ENCODE measurements around the gene STAT3.

DNA sequence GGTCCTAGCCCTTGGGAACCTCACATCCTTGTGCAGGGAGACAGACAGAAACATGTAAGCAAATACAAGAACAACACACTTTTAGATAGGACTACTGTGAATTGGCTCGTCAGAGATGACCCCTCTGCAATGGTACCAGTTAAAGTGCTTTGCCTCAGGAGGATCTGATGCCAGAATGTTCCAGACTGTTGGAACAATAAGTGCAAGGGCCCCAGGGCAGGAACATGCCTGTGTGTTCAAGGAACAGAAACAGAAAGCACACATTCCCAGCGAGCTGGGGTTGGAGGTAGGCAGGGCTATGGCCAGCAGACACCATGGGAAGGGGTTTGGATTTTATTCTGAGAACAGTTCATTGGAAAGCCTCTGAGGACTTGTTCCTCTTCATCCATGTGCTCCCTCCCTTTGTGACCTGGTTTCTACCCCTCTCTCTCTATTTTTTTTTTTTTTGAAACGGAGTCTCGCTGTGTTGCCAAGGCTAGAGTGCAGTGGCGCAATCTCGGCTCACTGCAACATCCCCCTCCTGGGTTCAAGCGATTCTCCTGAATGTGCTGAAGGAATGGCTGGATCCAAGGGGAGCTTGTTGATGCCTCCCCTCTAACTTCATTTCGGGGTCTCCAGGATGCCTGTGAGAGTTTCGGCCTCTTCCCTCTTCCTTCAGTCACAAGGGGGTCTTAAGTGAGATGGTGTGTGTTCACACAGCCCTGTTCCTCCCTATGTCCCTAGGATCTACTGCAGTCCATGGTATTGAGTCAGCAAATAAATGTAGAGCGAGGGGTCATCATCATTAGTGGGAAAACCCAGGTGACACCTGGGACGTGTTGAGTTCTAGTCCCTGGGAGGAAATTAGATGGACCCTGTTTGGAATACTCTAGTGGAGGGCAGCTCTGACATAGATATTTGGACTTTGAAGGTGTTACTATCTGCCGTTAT is 93.5 kb downstream of the STAT3 start:
- TF ChIP-seq, protein P1, sequence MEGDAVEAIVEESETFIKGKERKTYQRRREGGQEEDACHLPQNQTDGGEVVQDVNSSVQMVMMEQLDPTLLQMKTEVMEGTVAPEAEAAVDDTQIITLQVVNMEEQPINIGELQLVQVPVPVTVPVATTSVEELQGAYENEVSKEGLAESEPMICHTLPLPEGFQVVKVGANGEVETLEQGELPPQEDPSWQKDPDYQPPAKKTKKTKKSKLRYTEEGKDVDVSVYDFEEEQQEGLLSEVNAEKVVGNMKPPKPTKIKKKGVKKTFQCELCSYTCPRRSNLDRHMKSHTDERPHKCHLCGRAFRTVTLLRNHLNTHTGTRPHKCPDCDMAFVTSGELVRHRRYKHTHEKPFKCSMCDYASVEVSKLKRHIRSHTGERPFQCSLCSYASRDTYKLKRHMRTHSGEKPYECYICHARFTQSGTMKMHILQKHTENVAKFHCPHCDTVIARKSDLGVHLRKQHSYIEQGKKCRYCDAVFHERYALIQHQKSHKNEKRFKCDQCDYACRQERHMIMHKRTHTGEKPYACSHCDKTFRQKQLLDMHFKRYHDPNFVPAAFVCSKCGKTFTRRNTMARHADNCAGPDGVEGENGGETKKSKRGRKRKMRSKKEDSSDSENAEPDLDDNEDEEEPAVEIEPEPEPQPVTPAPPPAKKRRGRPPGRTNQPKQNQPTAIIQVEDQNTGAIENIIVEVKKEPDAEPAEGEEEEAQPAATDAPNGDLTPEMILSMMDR (IDR thresholded peaks at IDR 0.05) = no peak
- no peak for TF ChIP-seq ZFX (IDR thresholded peaks at IDR 0.05; ENCODE audit: borderline replicate concordance)

All from 22Rv1 (cell line).